GM10266 (cell line): ENCODE data around the gene AP1S3.

Experiments used
- DNase-seq: peaks from one replicate; pipeline ENCODE4 v3.0.0; 2012; ENCODE audit errors: extremely low spot score
- CTCF ChIP-seq: IDR thresholded peaks from 2 replicates; pipeline ENCODE4 v1.5.1; 2012; ENCODE audit warnings: mild to moderate bottlenecking, low read depth; ENCODE audit not compliant: control insufficient read depth, insufficient read depth; ENCODE audit errors: missing control alignments

Gene AP1S3

DNA sequence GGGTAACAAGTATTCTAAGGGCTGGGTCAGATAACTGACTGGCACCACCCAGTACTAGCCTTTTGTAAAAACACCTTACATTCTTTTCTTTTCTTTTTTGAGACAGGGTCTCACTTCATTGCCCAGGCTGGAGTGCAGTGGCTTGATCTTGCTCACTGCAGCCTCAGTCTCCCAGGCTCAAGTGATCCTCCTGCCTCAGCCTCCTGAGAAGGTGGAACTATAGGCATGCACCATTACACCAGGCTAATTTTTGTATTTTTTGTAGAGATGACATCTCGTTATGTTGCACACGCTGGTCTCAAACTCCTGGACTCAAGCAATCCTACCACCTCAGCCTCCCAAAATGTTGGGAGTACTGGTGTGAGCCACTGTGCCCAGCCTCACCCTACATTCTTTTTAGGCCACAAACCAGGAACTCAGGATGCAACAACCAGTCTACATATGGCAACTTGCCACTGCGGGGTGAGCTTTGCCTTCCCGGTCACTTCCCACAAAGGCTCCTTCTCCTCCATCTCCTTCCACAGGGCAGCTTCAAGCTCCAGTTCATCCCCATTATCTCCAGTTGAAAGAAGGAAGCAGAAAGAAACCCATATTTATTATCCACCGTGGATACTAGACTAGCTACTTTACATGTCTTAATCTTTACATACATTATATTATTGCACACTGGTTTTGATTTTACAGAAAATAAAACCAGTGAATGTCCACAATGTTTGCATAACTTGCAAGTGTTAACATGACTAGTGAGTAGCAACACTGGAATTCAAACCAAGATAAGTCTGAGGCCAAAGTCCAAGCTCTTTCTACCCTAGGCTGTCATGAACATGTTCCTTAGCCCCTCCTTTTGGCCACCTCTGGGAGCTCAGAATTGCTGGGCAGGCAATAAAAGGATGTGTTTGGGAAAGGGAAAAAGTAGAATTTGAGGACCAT is 23.7 kb upstream of the AP1S3 start:
- no peak for TF ChIP-seq CTCF

GRCh38 chr2:223859070-223859469 is 21.7 kb upstream of the AP1S3 start:
- no peak for DNase-seq
- TF ChIP-seq CTCF, result no peak

More for the DNA sequence above, 23.7 kb upstream of the AP1S3 start:
- no peak for DNase-seq

- no peak for DNase-seq
- no peak for TF ChIP-seq CTCF
These were observed 19.2 kb upstream of the AP1S3 start for GRCh38 chr2:223856584-223856983.

DNA sequence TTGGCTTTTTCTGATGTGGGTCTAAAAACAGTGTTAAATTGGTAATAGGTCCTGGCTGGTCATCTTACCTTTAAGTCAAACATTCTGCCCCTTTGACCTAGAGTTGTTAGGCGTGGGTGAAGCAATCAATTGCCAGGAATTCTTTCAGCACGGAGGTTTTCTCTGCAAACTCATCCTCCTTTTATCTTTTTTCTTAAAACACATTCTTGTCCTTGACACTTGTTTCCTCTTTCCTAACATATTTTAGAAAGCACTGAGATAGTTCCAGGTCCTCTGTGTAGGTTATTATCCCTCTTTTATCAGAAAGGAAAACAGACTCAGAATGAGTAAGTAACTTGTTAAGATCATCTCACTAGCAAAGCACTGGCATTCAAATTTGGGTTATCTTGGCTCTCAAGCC is 18.6 kb upstream of the AP1S3 start:
- TF ChIP-seq CTCF, result no peak
- DNase-seq, result no peak

GRCh38 chr2:223855426-223855825 is 18.0 kb upstream of the AP1S3 start:
- TF ChIP-seq CTCF, result no peak
- no peak for DNase-seq

GRCh38 chr2:223854741-223855140 is 17.4 kb upstream of the AP1S3 start:
- TF ChIP-seq CTCF, result no peak
- DNase-seq, result no peak

DNA sequence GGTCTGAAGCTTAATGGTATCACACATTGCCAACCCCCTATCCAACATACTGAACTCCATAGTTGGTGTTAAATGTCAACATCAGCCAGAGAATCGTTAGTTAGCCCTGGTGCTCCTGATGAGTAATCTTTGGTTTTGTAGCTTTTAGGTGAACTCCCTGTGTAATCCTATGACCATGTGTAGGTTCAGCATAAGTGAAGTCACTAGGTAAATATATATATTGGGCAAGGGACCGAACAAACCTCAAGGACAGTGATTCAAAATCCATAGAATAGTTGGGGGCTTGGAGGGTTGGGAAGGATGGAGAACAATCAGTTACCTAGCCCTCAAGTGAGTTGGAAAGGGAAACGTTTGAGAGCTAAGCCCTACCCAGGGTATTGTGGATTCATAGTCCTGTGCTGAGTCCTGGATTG is 16.0 kb upstream of the AP1S3 start:
- TF ChIP-seq CTCF, result no peak
- no peak for DNase-seq
